Activated naive CD8-positive, alpha-beta T cell (primary cell): ENCODE results near the gene BET1L.
"Not testable (repeated sequence)": the region's sequence is repeated elsewhere in the genome, so short reads cannot be mapped to it uniquely, and the experiment has no call there.

Experiments used
- H3K27ac Mint-ChIP-seq: one replicate; pipeline ENCODE4 v1.8.0; 2021; ENCODE audit warnings: mixed read lengths
- H3K27me3 Mint-ChIP-seq: one replicate; pipeline ENCODE4 v1.8.0; 2021; ENCODE audit warnings: mixed read lengths
- H3K36me3 Mint-ChIP-seq: one replicate; pipeline ENCODE4 v1.8.0; 2021; ENCODE audit warnings: mixed read lengths
- H3K4me1 Mint-ChIP-seq: one replicate; pipeline ENCODE4 v1.8.0; 2021; ENCODE audit warnings: low read depth, mixed read lengths
- H3K4me3 Mint-ChIP-seq: one replicate; pipeline ENCODE4 v1.8.0; 2021; ENCODE audit warnings: mild to moderate bottlenecking, mixed read lengths
- H3K9me3 Mint-ChIP-seq: one replicate; pipeline ENCODE4 v1.8.0; 2021; ENCODE audit warnings: low read depth, mixed read lengths

Gene BET1L, protein sequence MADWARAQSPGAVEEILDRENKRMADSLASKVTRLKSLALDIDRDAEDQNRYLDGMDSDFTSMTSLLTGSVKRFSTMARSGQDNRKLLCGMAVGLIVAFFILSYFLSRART

DNA sequence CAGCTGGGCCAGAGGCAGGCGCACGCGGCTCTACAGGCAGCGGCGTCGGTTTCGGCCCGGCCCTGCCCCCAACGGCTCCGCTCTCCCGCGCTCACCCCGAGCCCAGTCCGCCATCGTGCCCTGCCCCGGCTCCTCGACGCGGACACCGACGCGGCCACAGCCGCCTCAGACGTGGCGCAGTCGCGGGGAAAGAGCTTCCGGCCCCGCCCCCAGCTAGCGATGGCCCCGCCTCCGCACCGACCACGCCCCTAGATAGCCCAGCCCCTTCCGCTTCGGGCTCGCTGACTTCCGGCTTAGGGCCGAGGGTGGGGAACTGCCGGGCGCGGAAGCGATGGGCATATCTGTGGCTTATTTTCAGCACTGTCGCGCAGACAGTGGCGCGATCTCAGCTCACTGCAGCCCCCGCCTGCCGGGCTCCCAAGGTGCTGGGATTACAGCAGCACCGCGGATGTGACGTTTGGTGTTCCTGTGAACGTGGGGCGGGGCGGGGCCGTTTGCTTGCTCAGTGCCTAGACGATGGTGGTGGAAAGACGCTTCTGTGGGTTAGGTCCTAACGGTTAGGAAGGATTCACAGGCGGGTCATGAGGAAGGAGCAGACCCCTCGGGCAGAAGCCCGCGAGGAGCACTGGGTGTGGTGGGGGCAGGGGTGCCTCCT lies at the start of gene BET1L, which contains the start of gene RIC8A:
Gene BET1L, minus strand, starts transcription at position 192 of the 655 bp plus-strand sequence. Its CDS starts 78 bp downstream, at position 114.
Gene RIC8A, plus strand, starts transcription at position 501 of the 655 bp plus-strand sequence. CDS start 1,147 bp downstream, outside the sequence.
- peak within 1 kb of the TSS; percentile 100 for H3K4me3 Mint-ChIP-seq
- H3K9me3 Mint-ChIP-seq, result no peaks in the 10 kb centered on the region
- H3K36me3 Mint-ChIP-seq, result peaks cover 3% of the 10 kb centered on the region
- H3K4me1 Mint-ChIP-seq, result peaks cover 44% of the 10 kb centered on the region
- H3K27me3 Mint-ChIP-seq, result no peaks in the 10 kb centered on the region
- H3K27ac Mint-ChIP-seq, result peak within 1 kb of the TSS; percentile 99

DNA sequence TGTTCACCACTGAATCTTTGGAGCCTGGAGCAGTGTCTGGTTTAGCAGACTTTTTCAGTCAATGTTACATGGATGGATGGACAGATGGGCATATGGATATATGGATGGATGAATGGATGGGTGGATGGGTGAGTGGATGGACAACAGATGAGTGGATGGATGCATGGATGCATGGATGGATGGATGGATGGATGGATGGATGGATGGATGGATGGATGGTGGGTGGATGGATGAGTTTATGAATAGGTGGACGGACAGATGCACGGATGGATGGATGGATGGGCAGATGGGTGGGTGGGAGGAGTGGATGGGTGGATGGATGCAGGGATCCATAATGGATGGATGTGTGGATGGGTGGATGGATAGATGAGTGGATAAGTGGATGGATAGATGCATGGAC lies 48.6 kb upstream of the BET1L start:
- Mint-ChIP-seq H3K36me3 (no peaks in the 10 kb centered on the region), H3K27me3 (no peaks in the 10 kb centered on the region), H3K4me1 (peaks cover 7% of the 10 kb centered on the region), H3K4me3 (no peak overlapping the region), H3K9me3 (no peaks in the 10 kb centered on the region), H3K27ac (no peak overlapping the region)

DNA sequence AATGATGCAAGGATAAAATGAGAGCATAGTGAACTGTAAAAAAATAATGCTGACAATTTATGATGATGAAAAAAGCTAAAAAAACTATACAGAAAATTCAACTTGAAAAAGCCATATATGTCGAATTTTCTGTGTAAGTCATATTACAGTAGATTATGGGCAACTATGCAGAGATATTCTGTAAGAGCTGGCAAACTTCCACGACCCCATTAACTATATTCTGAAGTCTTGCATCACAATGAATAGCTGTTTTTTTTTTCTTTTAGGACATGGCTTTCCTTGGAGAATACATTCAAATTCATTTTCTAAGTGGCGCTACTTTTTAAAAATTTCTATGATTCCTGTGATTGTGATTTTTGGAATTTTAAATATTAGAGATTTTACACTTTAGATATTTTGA lies 48.0 kb upstream of the BET1L start:
- peaks cover 12% of the 10 kb centered on the region for H3K4me1 Mint-ChIP-seq
- H3K27ac Mint-ChIP-seq, result no peak overlapping the region
- H3K27me3 Mint-ChIP-seq, result no peaks in the 10 kb centered on the region
- no peak overlapping the region for H3K4me3 Mint-ChIP-seq
- H3K36me3 Mint-ChIP-seq, result peaks cover 2% of the 10 kb centered on the region
- no peaks in the 10 kb centered on the region for H3K9me3 Mint-ChIP-seq

DNA sequence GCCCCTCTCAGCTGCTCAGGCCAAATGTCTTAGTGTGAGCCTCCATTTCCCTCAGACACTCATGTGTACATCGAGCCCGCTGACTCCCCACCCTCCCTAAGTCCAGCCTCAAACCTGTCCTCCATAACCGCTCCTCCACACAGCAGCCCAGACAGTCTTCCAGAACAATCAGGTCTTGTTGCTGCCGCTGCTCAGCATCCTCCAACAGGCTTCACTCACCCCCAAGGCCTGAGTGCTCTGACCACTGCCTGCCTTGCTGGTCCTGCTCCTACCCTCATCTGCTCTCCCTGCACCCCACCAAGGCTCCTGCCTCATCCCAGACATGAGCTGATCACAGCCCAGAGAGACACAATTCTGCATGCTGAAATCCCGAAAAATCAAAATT lies 46.7 kb upstream of the BET1L start:
- no peaks in the 10 kb centered on the region for H3K9me3 Mint-ChIP-seq
- no peaks in the 10 kb centered on the region for H3K27me3 Mint-ChIP-seq
- H3K27ac Mint-ChIP-seq, result no peak overlapping the region
- H3K36me3 Mint-ChIP-seq, result peaks cover 2% of the 10 kb centered on the region
- peaks cover 12% of the 10 kb centered on the region for H3K4me1 Mint-ChIP-seq
- no peak overlapping the region for H3K4me3 Mint-ChIP-seq

DNA sequence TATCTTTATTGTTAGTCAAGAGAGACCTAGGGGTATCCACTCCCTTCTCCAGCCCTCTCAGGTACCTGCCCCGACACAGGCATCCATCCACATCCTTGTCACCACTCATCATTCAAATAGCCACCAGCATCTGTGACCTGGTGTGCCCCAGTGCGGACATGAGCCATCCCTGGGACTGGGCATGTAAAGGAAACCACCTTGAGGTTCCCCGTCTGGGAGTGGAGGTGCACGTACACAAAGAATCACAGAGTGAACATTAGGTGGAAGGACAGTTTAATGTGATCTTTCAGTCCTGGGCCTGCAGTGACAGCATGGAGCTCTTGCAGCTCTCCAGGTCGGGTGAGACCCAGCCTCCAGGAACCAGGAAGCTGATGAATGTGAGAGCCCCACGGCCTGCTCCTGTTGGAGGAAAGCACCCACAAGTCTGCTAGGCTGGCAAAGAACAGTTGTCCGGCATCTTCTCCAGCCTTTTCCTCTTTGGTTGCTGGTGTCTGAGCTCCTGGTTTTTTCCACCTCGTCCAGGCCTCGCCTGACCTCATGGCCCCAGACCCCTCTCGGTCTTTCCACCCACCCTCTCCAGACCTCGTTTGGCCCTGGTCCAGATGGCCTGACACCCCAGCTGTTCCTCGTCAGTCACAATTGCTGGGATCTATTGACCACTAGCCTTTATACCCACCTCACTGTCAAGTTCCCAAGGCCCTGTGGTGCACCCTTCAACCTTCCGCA lies 46.1 kb upstream of the BET1L start:
- Mint-ChIP-seq H3K4me1 (peaks cover 12% of the 10 kb centered on the region), H3K9me3 (no peaks in the 10 kb centered on the region), H3K36me3 (peaks cover 4% of the 10 kb centered on the region), H3K27ac (no peak overlapping the region), H3K4me3 (no peak overlapping the region), H3K27me3 (no peaks in the 10 kb centered on the region)

DNA sequence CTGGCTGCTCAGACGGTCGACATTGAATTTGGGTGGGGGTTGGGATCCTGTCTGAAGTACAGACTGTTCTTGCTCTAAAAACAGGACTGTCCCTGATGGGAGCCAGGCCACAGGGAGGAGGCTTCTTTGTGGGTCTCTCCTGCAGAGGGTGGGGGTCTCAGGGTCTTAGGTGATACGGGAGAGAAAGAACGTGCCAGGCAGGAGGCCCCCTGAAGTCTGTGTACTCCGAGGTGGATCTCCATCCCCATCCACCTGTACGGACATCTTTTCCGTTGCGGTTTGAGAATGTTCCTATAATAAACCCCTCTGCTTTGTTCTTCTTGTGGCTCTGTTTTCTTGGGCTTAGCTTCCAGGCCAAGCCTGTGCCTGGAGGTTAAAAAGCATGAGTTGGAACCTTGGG lies 45.5 kb upstream of the BET1L start:
- Mint-ChIP-seq H3K36me3 (peaks cover 4% of the 10 kb centered on the region), H3K9me3 (no peaks in the 10 kb centered on the region), H3K4me1 (peaks cover 12% of the 10 kb centered on the region), H3K27ac (no peak overlapping the region), H3K27me3 (no peaks in the 10 kb centered on the region), H3K4me3 (no peak overlapping the region)

DNA sequence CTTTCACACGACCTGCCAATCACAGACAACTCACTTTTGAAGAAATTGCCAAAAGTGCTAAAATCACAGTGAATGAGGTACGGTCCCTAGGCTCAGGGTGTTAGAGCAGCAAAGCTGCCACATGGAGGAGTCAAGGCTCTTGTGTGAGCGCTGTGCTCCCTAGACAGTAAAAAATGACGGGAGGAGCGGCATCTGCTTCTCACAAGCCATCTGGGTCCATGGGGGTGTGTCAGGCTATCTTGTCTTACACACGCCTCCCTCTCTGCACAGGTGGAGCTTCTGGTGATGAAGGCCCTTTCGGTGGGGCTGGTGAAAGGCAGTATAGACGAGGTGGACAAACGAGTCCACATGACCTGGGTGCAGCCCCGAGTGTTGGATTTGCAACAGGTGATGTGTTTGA lies 44.4 kb upstream of the BET1L start:
- Mint-ChIP-seq H3K27me3 (no peaks in the 10 kb centered on the region), H3K4me1 (peaks cover 14% of the 10 kb centered on the region), H3K36me3 (peaks cover 4% of the 10 kb centered on the region), H3K4me3 (no peak overlapping the region), H3K9me3 (no peaks in the 10 kb centered on the region), H3K27ac (no peak overlapping the region)

DNA sequence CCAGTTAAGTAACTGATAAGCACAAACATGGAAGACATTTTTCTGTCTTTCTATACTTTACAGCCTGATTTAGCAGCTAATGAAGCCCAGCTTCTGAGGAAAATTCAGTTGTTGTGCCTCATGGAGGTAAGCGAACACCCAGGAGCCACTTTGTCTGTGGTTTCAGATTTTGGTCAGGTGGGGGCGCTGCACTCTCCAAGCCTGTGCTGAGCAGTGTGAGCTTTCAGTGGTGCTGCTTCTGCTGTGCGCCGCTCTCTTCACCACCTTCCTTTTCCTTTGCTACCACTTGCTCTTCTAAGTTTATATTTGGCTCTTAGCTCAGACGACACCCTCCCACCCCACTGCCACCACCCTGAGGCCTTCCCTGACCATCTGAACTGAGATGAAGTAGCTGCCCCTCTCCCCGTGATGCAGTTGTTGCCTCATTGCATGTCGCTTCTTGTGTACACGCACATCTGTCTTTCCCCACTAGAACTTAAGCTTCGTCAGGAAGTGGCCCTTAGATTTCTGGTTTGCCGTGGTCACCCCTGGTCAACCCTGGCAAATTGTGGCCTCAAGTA lies 43.6 kb upstream of the BET1L start:
- H3K27me3 Mint-ChIP-seq, result no peaks in the 10 kb centered on the region
- no peaks in the 10 kb centered on the region for H3K9me3 Mint-ChIP-seq
- no peak overlapping the region for H3K4me3 Mint-ChIP-seq
- H3K27ac Mint-ChIP-seq, result peak overlapping the region; percentile 79
- H3K4me1 Mint-ChIP-seq, result peaks cover 14% of the 10 kb centered on the region
- H3K36me3 Mint-ChIP-seq, result peaks cover 4% of the 10 kb centered on the region

DNA sequence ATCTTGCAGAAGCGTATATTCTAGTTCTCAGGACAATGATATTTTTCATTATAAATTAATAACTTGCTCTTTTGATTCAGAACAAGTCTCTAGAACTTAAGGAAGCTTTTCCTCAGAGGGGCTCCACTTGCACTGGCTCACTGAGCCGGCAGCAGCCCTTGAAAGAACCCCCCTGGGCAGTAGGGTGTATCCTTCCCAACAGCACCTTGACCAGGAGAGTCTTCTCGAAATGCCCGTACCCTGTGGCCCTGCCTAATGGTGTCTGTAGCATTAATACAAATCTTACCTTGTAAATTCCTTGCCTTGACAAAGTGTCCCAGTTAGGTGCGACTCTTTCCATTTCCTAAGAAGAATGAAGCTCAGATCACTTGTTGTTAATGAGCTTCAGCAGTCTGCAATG lies 43.1 kb upstream of the BET1L start:
- peaks cover 14% of the 10 kb centered on the region for H3K4me1 Mint-ChIP-seq
- H3K27me3 Mint-ChIP-seq, result no peaks in the 10 kb centered on the region
- H3K36me3 Mint-ChIP-seq, result peaks cover 6% of the 10 kb centered on the region
- peak overlapping the region; percentile 79 for H3K27ac Mint-ChIP-seq
- H3K9me3 Mint-ChIP-seq, result no peaks in the 10 kb centered on the region
- no peak overlapping the region for H3K4me3 Mint-ChIP-seq

DNA sequence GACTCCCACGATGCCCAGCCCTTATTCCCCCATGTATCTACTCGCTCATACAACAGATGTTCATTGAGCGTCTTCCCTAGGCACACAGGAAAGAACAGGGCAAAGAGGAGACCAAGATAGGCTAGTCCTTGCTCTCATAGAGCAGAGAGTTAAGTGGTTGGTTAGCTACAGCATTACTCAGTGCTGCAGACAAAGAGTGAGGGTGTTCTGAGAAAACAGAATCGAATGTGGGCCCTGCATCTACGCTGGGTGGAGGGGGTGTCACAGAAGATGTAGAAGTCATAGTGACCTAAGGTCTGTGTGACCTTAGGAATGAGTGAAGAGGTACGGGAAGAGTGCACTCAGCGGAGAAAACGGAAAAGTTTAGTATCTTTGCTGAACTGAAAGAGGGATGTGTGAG lies 41.9 kb upstream of the BET1L start:
- peaks cover 8% of the 10 kb centered on the region for H3K36me3 Mint-ChIP-seq

DNA sequence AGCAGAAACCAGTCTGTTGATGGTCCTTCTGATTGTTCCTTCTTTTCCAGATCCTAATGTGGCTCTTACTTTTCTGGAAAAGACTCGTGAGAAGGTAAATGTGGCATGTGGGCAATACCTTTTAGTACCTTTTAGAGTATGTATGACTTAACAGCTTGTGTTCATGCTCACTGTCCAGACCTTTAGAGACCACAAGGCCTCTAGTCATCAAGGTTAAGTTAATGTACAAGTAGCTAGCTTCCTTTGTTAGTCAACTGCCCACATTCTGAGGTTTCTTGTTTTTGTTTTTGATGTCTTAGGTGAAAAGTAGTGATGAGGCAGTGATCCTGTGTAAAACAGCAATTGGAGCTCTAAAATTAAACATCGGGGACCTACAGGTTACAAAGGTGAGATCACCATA lies 37.2 kb upstream of the BET1L start:
- H3K27me3 Mint-ChIP-seq, result no peaks in the 10 kb centered on the region
- H3K4me1 Mint-ChIP-seq, result peaks cover 34% of the 10 kb centered on the region
- no peak overlapping the region for H3K4me3 Mint-ChIP-seq
- peaks cover 19% of the 10 kb centered on the region for H3K36me3 Mint-ChIP-seq
- no peaks in the 10 kb centered on the region for H3K9me3 Mint-ChIP-seq
- peak overlapping the region; percentile 10 for H3K27ac Mint-ChIP-seq

More for the DNA sequence above, 41.9 kb upstream of the BET1L start:
- H3K27me3 Mint-ChIP-seq, result no peaks in the 10 kb centered on the region
- H3K4me1 Mint-ChIP-seq, result peaks cover 16% of the 10 kb centered on the region
- H3K4me3 Mint-ChIP-seq, result no peak overlapping the region
- H3K9me3 Mint-ChIP-seq, result no peaks in the 10 kb centered on the region
- no peak overlapping the region for H3K27ac Mint-ChIP-seq

DNA sequence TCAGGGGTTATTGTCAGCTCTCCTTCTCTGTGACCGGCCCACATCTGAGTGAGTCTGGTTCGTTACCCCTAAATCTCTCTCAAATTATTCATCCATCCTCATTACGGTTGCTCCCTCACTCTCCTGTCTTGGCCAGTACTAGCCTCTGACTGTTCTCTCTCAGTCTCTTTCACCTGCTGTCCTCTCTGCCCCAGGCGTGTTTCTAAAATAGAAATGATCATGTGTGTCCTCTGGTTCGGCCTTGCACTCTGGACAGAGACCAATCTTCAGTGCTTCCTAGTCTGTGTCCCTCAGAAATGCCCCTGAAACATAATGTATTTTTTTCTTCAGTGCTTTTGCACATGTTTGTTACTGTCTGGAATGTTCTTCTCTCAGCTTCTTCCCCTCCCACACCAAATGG lies 34.4 kb upstream of the BET1L start:
- peaks cover 16% of the 10 kb centered on the region for H3K36me3 Mint-ChIP-seq
- no peaks in the 10 kb centered on the region for H3K27me3 Mint-ChIP-seq
- no peaks in the 10 kb centered on the region for H3K9me3 Mint-ChIP-seq
- H3K4me1 Mint-ChIP-seq, result peaks cover 50% of the 10 kb centered on the region
- H3K27ac Mint-ChIP-seq, result peak overlapping the region; percentile 72
- peak overlapping the region; percentile 44 for H3K4me3 Mint-ChIP-seq

DNA sequence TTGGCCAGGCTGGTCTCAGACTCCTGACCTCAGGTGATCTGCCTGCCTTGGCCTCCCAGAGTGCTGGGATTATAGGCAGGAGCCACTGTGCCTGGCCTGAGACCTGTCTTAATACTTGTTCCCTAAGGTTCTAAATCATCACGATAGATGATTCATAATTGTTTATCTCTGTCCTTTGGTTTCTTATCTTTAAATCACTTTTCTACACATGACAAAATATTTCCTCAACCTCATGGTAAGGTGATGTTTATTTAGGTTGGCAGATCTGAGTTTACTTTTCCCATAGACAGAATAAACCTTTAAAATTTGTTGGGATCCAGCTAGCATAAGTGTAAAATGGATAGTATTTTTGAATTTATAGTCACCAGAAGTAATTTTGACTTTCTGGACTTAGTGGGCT lies 33.1 kb upstream of the BET1L start:
- Mint-ChIP-seq H3K36me3 (peaks cover 15% of the 10 kb centered on the region), H3K4me3 (peak overlapping the region; percentile 38), H3K9me3 (no peaks in the 10 kb centered on the region), H3K27ac (peak overlapping the region; percentile 74), H3K27me3 (no peaks in the 10 kb centered on the region), H3K4me1 (peaks cover 55% of the 10 kb centered on the region)

DNA sequence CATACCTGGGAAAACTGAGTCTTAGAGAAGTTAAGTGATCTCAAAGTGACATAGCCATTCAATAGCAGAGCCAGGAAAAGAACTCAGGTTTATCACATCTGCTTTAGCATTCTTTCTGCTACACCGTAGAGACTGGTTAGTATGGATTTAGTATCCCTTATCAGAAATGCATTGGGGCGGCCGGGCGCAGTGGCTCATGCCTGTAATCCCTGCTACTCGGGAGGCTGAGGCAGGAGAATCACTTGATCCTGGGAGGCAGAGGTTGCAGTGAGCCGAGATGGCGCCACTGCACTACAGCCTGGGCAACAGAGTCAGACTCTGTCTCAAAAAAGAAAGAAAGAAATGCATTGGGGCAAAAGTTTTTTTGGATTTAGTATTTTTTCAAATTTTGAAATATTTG lies 31.1 kb upstream of the BET1L start:
- H3K4me1 Mint-ChIP-seq, result peaks cover 62% of the 10 kb centered on the region
- H3K9me3 Mint-ChIP-seq, H3K27me3 Mint-ChIP-seq: not testable (repeated sequence)
- H3K36me3 Mint-ChIP-seq, result peaks cover 13% of the 10 kb centered on the region
- peak overlapping the region; percentile 99 for H3K27ac Mint-ChIP-seq
- H3K4me3 Mint-ChIP-seq, result peak overlapping the region; percentile 94
